ENCODE measurements around the gene ACOXL.

The ACOXL gene

GRCh38 chr2:111165084-111165483 is 432.7 kb downstream of the ACOXL start:
- Histone ChIP-seq H2AFZ (ENCODE audit: low read depth, low read length, severe bottlenecking) (no peak overlapping the region), H3K9ac (ENCODE audit: low read length) (no peak overlapping the region), H4K20me1 (ENCODE audit: low read depth, low read length) (no peaks in the 10 kb centered on the region), H3K9me3 (ENCODE audit: insufficient read depth, low read length) (no peaks in the 10 kb centered on the region), H3K27me3 (ENCODE audit: low read length) (no peaks in the 10 kb centered on the region), H3F3A (ENCODE audit: insufficient read depth) (peaks cover under 1% of the 10 kb centered on the region; the same call in 1 of the 2 replicates), H3K4me2 (ENCODE audit: low read depth, low read length, poor library complexity, severe bottlenecking) (no peak overlapping the region), H3K79me2 (ENCODE audit: insufficient read depth, low read length) (no peaks in the 10 kb centered on the region), H3K27ac (ENCODE audit: low read depth, low read length) (no peak overlapping the region), H3K4me3 (ENCODE audit: insufficient read depth, low read length, poor library complexity, severe bottlenecking) (no peak overlapping the region), H3K9me2 (replicated peaks; ENCODE audit: insufficient read depth, low read length) (no peaks in the 10 kb centered on the region), H3K36me3 (ENCODE audit: low read length) (no peaks in the 10 kb centered on the region)
- no peak for TF ChIP-seq EZH2phosphoT487 (conservative IDR thresholded peaks at IDR 0.05; ENCODE audit: low read length)
- no peak for TF ChIP-seq CTCF (IDR thresholded peaks at IDR 0.05; ENCODE audit: insufficient read depth, low read length, poor library complexity, severe bottlenecking)

- Histone ChIP-seq H3K79me2 (ENCODE audit: insufficient read depth, low read length) (no peaks in the 10 kb centered on the region), H3K36me3 (ENCODE audit: low read length) (no peaks in the 10 kb centered on the region), H3K9me3 (ENCODE audit: insufficient read depth, low read length) (no peaks in the 10 kb centered on the region), H3K4me3 (ENCODE audit: insufficient read depth, low read length, poor library complexity, severe bottlenecking) (no peak overlapping the region), H3K4me2 (ENCODE audit: low read depth, low read length, poor library complexity, severe bottlenecking) (no peak overlapping the region), H2AFZ (ENCODE audit: low read depth, low read length, severe bottlenecking) (no peak overlapping the region), H3K9me2 (replicated peaks; ENCODE audit: insufficient read depth, low read length) (no peaks in the 10 kb centered on the region), H3K27me3 (ENCODE audit: low read length) (no peaks in the 10 kb centered on the region), H4K20me1 (ENCODE audit: low read depth, low read length) (no peaks in the 10 kb centered on the region), H3F3A (ENCODE audit: insufficient read depth) (peaks cover 2% of the 10 kb centered on the region; the same call in 1 of the 2 replicates), H3K27ac (ENCODE audit: low read depth, low read length) (no peak overlapping the region), H3K9ac (ENCODE audit: low read length) (no peak overlapping the region)
- TF ChIP-seq EZH2phosphoT487 (conservative IDR thresholded peaks at IDR 0.05; ENCODE audit: low read length) (no peak), CTCF (IDR thresholded peaks at IDR 0.05; ENCODE audit: insufficient read depth, low read length, poor library complexity, severe bottlenecking) (no peak)
Measured at GRCh38 chr2:111166115-111166514, 433.7 kb downstream of the ACOXL start.

DNA sequence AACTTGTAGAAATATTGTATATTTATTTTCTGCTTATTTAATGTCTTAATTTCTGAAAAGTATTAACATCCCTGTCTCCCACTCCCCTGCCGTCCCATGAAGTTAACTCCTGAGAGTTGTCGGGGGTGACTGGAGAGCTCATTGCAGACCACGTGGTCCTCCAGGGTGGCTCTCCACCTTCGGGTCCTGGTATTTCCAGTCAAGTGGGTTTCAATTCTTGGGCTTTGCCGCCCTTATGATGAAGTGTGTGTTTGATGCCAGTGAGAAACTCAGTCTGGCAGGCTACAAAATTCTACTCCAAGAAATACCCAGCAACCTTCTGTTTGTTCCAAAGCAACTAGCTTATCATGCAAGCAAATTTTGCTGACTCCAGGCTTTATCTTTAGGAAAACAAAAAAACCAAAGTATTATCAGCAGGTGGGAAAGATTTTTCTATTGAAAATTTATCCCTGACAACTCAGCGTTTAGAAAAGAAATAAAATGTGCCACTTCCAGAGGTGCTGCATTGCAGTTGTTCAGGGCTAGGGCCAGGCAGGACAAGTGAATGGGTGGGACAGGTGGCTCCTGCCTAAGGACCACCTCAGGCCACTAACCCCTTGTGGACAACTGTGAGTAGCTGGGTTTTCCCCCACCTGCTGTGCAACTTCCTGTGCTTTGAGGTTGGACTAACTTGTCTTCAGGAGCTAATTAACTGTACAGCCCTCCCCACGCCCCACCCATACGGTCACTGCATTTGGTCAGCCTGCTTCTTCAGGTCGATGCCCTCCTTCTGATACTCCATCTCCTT is 434.9 kb downstream of the ACOXL start:
- TF ChIP-seq EZH2phosphoT487 (conservative IDR thresholded peaks at IDR 0.05; ENCODE audit: low read length) = no peak
- no peak for TF ChIP-seq CTCF (IDR thresholded peaks at IDR 0.05; ENCODE audit: insufficient read depth, low read length, poor library complexity, severe bottlenecking)
- H3K27ac ChIP-seq (ENCODE audit: low read depth, low read length) = no peak overlapping the region
- H3K36me3 ChIP-seq (ENCODE audit: low read length) = no peaks in the 10 kb centered on the region
- H3F3A ChIP-seq (ENCODE audit: insufficient read depth) = peaks cover 2% of the 10 kb centered on the region; the same call in 1 of the 2 replicates
- no peak overlapping the region for H2AFZ ChIP-seq (ENCODE audit: low read depth, low read length, severe bottlenecking)
- H3K9me2 ChIP-seq (replicated peaks; ENCODE audit: insufficient read depth, low read length) = no peaks in the 10 kb centered on the region
- H3K27me3 ChIP-seq (ENCODE audit: low read length) = no peaks in the 10 kb centered on the region
- H3K4me3 ChIP-seq (ENCODE audit: insufficient read depth, low read length, poor library complexity, severe bottlenecking) = no peak overlapping the region
- H3K4me2 ChIP-seq (ENCODE audit: low read depth, low read length, poor library complexity, severe bottlenecking) = no peak overlapping the region
- H3K9me3 ChIP-seq (ENCODE audit: insufficient read depth, low read length) = no peaks in the 10 kb centered on the region
- H3K9ac ChIP-seq (ENCODE audit: low read length) = no peak overlapping the region
- no peaks in the 10 kb centered on the region for H3K79me2 ChIP-seq (ENCODE audit: insufficient read depth, low read length)
- no peaks in the 10 kb centered on the region for H4K20me1 ChIP-seq (ENCODE audit: low read depth, low read length)
